SK-N-MC (cell line): ENCODE data around the gene EAF1.

ENCODE experiments used
- EZH2 ChIP-seq: fragments of 200-600 bp; sonication (generic); IDR thresholded peaks from one replicate; pipeline ENCODE4 v1.6.1; 2017; ENCODE audit warnings: antibody characterized with exemption
- POLR2AphosphoS5 ChIP-seq: IDR thresholded peaks from 2 replicates; pipeline ENCODE4 v1.6.1; 2012; ENCODE audit warnings: mild to moderate bottlenecking, low read depth, low read length, borderline replicate concordance

- TF ChIP-seq POLR2AphosphoS5 = no peak
- TF ChIP-seq EZH2 = no peak
Measured at GRCh38 chr3:15465876-15466585, 38.6 kb downstream of the EAF1 start.
